Progenitor cell of endocrine pancreas (in vitro differentiated cells): ENCODE results near the gene LHFPL6. TPM values are rescaled to one million over a fixed set of nuclear protein-coding genes. Genes with fewer than 3 reads are reported as not detected.

Experiments used
- DNase-seq: peaks from one replicate; pipeline ENCODE4 v3.0.0; 2021; ENCODE audit warnings: low spot score; ENCODE audit not compliant: unreplicated experiment
- H3K27ac Mint-ChIP-seq: 2 replicates; pipeline ENCODE4 v1.8.0; 2021; ENCODE audit warnings: mild to moderate bottlenecking, moderate library complexity, mixed read lengths
- H3K27me3 Mint-ChIP-seq: 2 replicates; pipeline ENCODE4 v1.8.0; 2021; ENCODE audit warnings: mixed read lengths
- H3K36me3 Mint-ChIP-seq: 2 replicates; pipeline ENCODE4 v1.8.0; 2022; ENCODE audit warnings: mixed read lengths; ENCODE audit not compliant: insufficient read depth
- H3K4me1 Mint-ChIP-seq: 2 replicates; pipeline ENCODE4 v1.8.0; 2021; ENCODE audit warnings: low read depth, mixed read lengths
- H3K4me3 Mint-ChIP-seq: 2 replicates; pipeline ENCODE4 v1.8.0; 2021; ENCODE audit warnings: low read depth, mild to moderate bottlenecking, moderate library complexity, mixed read lengths
- H3K9me3 Mint-ChIP-seq: 2 replicates; pipeline ENCODE4 v1.8.0; 2021; ENCODE audit warnings: low read depth, mixed read lengths
- total RNA-seq: library from RNA; stranded (reverse); gene quantifications from 2 replicates; pipeline ENCODE4 v1.2.1, GENCODE V29; 2021
- TF ChIP-seq, protein P1 (sequence below): fragments of 200-600 bp; sonication (generic); IDR thresholded peaks from one replicate; pipeline ENCODE4 v1.5.0; 2021; ENCODE audit warnings: antibody characterized with exemption, mild to moderate bottlenecking; ENCODE audit not compliant: unreplicated experiment

Gene LHFPL6
- total RNA-seq, 1 donor from 2014 or later = 1.0 TPM

DNA sequence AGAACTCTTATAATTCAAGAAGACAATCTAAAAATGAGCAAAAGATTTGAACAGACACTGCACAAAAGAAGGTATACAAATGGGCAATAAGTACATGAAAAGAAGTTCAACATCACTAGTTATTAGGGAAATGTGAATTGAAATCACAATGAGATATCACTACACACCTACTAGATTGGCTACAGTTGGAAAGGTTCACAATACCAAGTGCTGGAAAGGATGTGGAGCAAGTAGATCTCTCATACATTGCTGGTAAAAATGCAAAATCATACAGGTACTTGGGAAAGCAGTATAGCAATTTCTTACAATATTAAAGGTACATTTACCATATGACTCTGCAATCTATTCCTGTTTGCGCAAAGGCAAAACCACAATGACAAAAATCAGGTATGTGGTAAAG is 145.7 kb downstream of the LHFPL6 start:
- TF ChIP-seq, protein P1, sequence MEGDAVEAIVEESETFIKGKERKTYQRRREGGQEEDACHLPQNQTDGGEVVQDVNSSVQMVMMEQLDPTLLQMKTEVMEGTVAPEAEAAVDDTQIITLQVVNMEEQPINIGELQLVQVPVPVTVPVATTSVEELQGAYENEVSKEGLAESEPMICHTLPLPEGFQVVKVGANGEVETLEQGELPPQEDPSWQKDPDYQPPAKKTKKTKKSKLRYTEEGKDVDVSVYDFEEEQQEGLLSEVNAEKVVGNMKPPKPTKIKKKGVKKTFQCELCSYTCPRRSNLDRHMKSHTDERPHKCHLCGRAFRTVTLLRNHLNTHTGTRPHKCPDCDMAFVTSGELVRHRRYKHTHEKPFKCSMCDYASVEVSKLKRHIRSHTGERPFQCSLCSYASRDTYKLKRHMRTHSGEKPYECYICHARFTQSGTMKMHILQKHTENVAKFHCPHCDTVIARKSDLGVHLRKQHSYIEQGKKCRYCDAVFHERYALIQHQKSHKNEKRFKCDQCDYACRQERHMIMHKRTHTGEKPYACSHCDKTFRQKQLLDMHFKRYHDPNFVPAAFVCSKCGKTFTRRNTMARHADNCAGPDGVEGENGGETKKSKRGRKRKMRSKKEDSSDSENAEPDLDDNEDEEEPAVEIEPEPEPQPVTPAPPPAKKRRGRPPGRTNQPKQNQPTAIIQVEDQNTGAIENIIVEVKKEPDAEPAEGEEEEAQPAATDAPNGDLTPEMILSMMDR = no peak
- peaks cover 7% of the 10 kb centered on the region for H3K4me1 Mint-ChIP-seq

DNA sequence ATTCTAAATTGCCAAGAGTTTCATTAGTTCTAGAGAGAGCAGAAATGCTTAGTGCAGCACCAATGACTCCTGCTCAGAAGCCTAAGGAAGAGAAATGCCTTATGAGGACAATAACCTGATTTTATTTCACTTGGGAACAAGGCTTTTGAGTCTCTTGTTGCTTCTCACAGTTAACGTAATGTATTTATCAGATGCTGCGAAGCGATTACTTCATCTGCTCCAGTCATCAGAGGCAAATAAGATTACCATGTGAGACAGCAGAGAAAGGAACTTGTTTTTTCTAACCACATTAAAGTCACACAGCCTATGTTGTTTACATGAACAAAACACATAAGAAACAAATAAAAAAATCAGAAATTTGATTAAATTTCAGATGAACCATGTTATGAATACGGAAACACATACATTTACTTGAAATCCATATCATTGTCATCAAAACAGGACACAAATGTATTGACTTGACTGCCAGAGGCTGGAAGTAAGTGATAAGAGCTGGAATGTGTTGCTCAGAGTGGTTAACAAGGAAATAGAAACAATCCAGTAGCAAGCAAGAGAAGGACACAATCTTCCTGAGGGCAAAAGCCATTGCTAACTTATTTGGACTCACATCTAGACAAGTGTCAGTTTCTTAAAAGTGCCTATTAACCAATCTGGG is 147.3 kb downstream of the LHFPL6 start:
- Mint-ChIP-seq H3K27me3 (peaks cover 2% of the 10 kb centered on the region), H3K36me3 (no peaks in the 10 kb centered on the region), H3K4me1 (peaks cover 5% of the 10 kb centered on the region), H3K9me3 (peaks cover 8% of the 10 kb centered on the region), H3K4me3 (no peak overlapping the region), H3K27ac (no peak overlapping the region)
- TF ChIP-seq, protein P1 = no peak
- no peak for DNase-seq

More for the DNA sequence above, 145.7 kb downstream of the LHFPL6 start:
- Mint-ChIP-seq H3K36me3 (no peaks in the 10 kb centered on the region), H3K9me3 (peaks cover 8% of the 10 kb centered on the region), H3K4me3 (no peak overlapping the region), H3K27me3 (peaks cover 2% of the 10 kb centered on the region), H3K27ac (no peak overlapping the region)
- no peak for DNase-seq

DNA sequence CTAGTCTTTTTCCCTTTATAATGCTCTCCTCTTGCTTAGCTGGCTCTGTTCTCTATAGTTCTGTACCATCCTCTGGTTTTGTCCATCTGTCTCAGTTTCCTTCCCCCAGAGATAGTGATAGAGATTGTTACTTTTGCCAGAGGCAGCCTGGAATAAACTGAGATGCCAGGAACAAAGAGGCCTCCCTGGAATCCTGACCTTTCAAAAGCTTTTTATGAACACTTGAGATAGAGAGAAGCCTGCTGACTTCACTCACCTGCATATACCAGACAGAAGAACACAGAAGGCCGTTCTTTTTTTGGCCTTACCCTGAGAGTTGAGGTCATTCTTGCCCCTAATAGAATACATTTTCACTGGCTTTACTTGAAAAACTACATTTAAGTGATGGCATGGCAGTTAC is 150.2 kb downstream of the LHFPL6 start:
- DNase-seq = no peak

DNA sequence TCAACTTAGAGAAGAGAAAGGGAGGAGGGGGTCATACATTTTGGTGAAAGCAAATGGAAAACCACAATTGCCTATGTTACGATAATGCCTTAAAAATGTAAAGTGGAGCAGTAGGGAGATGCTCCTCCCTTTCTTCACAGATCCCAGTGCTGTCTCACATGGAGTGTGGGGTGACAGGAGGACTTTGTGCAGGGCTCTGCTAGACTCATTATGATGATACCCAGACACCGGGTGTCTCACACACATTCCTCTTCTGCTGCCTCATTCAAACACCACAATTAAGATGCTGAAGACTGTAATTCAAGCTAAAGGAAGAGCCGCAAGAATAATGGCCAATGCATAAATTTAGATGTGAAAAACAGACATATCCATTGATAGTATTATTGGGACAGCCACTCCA is 150.6 kb downstream of the LHFPL6 start:
- Mint-ChIP-seq H3K4me3 (no peak overlapping the region), H3K27ac (no peak overlapping the region), H3K9me3 (peaks cover 3% of the 10 kb centered on the region), H3K36me3 (no peaks in the 10 kb centered on the region), H3K27me3 (no peaks in the 10 kb centered on the region), H3K4me1 (peaks cover 5% of the 10 kb centered on the region)
- no peak for DNase-seq
- TF ChIP-seq, protein P1 = no peak

More for the DNA sequence above, 150.2 kb downstream of the LHFPL6 start:
- Mint-ChIP-seq H3K27ac (no peak overlapping the region), H3K36me3 (no peaks in the 10 kb centered on the region), H3K4me3 (no peak overlapping the region), H3K4me1 (peaks cover 5% of the 10 kb centered on the region), H3K27me3 (no peaks in the 10 kb centered on the region), H3K9me3 (peaks cover 5% of the 10 kb centered on the region)
- TF ChIP-seq, protein P1 = no peak

DNA sequence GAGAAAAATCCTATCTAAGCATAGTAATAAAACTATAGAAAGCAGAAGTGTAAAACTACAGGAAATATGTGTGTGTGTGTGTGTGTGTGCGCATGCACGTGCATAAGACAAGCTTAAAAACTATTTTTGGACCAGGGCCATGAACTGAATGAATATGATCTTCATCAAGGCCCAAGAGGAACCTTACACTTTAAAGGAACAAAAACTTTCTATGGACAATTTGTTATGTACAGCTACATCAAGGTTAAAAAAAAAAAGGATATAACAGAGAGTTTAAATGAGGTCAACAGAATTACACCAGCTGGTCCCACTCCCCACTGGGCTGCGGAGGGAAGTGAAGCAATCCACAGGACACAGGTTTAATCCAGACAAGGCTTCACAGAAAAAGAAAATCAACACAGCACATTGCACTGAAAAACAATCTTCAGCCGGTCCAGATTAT is 151.1 kb downstream of the LHFPL6 start:
- no peaks in the 10 kb centered on the region for H3K27me3 Mint-ChIP-seq
- no peak overlapping the region for H3K27ac Mint-ChIP-seq
- H3K9me3 Mint-ChIP-seq = no peaks in the 10 kb centered on the region
- H3K4me1 Mint-ChIP-seq = peaks cover 5% of the 10 kb centered on the region
- TF ChIP-seq, protein P1 = no peak
- H3K4me3 Mint-ChIP-seq = no peak overlapping the region
- no peak for DNase-seq
- H3K36me3 Mint-ChIP-seq = no peaks in the 10 kb centered on the region
